Progenitor cell of endocrine pancreas (in vitro differentiated cells): Measurements from ENCODE around the gene FOXF1. TPM values are rescaled to one million over a fixed set of nuclear protein-coding genes. Genes with fewer than 3 reads are reported as not detected.

ENCODE experiments used
- DNase-seq: peaks from one replicate; pipeline ENCODE4 v3.0.0; 2021; ENCODE audit warnings: low spot score; ENCODE audit not compliant: unreplicated experiment
- H3K27ac Mint-ChIP-seq: 2 replicates; pipeline ENCODE4 v1.8.0; 2021; ENCODE audit warnings: mild to moderate bottlenecking, moderate library complexity, mixed read lengths
- H3K27me3 Mint-ChIP-seq: 2 replicates; pipeline ENCODE4 v1.8.0; 2021; ENCODE audit warnings: mixed read lengths
- H3K36me3 Mint-ChIP-seq: 2 replicates; pipeline ENCODE4 v1.8.0; 2022; ENCODE audit warnings: mixed read lengths; ENCODE audit not compliant: insufficient read depth
- H3K4me1 Mint-ChIP-seq: 2 replicates; pipeline ENCODE4 v1.8.0; 2021; ENCODE audit warnings: low read depth, mixed read lengths
- H3K4me3 Mint-ChIP-seq: 2 replicates; pipeline ENCODE4 v1.8.0; 2021; ENCODE audit warnings: low read depth, mild to moderate bottlenecking, moderate library complexity, mixed read lengths
- H3K9me3 Mint-ChIP-seq: 2 replicates; pipeline ENCODE4 v1.8.0; 2021; ENCODE audit warnings: low read depth, mixed read lengths
- total RNA-seq: library from RNA; stranded (reverse); gene quantifications from 2 replicates; pipeline ENCODE4 v1.2.1, GENCODE V29; 2021
- TF ChIP-seq, protein P1 (sequence below): fragments of 200-600 bp; sonication (generic); IDR thresholded peaks from one replicate; pipeline ENCODE4 v1.5.0; 2021; ENCODE audit warnings: antibody characterized with exemption, mild to moderate bottlenecking; ENCODE audit not compliant: unreplicated experiment

FOXF1 gene
- total RNA-seq, 1 donor from 2014 or later = not detected

DNA sequence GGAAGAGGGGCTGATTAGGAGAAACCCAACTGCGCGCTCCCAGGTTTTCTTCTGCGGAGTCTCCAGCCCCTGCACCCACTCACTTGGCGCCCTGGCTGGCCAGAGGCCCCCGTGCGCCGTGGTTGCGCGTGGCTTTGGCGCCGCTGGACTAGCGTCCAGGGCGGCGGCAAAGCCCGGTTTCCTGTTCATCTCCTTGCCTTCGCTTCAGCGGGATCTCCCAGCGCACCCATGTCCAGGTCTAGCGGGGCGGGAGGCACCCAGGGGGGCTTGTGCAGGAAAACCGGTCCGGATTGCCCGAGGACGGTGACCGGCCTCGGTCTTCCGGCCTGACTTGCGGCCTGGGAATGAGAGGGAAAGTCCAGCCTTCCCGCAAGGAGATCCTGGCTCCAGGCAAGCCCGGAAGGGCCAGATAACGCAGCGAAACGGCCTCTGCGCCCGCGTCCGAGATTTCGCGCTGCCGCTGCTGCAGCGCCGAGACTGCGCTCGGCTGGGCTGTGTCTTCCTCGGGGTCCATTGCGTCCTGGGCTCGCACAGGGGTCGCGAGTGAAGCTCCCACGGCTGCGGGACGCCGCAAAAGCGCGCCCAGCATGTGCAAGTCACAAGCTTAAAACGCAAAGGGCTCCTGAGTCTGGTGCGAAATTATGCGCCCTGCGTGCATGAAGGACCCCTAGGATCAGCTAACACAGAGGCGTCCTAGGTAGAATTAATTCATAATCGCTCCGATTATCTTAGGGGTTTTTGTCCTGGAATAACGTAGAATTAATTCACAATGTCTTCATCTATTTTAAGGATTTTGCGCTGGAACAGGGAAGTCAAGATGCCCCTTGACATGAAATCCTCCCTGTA is 5.7 kb downstream of the FOXF1 start:
- Mint-ChIP-seq H3K4me3 (no peak overlapping the region), H3K4me1 (no peaks in the 10 kb centered on the region)

DNA sequence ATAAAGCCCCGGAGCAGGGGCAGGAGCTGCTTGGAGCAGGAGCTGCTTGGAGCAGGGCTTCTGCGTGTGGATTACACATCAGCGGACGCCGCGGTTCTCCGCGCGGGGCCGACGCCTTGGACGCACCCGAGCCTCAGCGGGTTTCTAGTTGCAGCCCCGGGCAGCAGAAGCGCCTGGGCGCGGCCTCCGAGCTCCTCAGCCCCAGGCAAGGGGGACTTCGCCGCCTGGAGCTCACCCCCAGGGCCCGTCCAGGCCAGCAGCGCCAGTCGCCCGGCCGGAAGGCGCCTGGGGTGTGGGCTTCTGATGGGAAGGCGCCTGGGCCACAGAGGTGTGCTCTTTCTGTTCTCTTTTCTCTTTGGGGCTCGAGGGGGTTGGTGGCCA is 6.3 kb downstream of the FOXF1 start:
- DNase-seq = no peak
- no peak overlapping the region for H3K27ac Mint-ChIP-seq
- H3K27me3 Mint-ChIP-seq = peaks cover 90% of the 10 kb centered on the region

More for the DNA sequence above, 5.7 kb downstream of the FOXF1 start:
- H3K9me3 Mint-ChIP-seq = no peaks in the 10 kb centered on the region
- H3K27ac Mint-ChIP-seq = no peak overlapping the region
- H3K27me3 Mint-ChIP-seq = peaks cover 87% of the 10 kb centered on the region
- no peaks in the 10 kb centered on the region for H3K36me3 Mint-ChIP-seq
- DNase-seq = no peak
- TF ChIP-seq, protein P1, sequence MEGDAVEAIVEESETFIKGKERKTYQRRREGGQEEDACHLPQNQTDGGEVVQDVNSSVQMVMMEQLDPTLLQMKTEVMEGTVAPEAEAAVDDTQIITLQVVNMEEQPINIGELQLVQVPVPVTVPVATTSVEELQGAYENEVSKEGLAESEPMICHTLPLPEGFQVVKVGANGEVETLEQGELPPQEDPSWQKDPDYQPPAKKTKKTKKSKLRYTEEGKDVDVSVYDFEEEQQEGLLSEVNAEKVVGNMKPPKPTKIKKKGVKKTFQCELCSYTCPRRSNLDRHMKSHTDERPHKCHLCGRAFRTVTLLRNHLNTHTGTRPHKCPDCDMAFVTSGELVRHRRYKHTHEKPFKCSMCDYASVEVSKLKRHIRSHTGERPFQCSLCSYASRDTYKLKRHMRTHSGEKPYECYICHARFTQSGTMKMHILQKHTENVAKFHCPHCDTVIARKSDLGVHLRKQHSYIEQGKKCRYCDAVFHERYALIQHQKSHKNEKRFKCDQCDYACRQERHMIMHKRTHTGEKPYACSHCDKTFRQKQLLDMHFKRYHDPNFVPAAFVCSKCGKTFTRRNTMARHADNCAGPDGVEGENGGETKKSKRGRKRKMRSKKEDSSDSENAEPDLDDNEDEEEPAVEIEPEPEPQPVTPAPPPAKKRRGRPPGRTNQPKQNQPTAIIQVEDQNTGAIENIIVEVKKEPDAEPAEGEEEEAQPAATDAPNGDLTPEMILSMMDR = no peak

DNA sequence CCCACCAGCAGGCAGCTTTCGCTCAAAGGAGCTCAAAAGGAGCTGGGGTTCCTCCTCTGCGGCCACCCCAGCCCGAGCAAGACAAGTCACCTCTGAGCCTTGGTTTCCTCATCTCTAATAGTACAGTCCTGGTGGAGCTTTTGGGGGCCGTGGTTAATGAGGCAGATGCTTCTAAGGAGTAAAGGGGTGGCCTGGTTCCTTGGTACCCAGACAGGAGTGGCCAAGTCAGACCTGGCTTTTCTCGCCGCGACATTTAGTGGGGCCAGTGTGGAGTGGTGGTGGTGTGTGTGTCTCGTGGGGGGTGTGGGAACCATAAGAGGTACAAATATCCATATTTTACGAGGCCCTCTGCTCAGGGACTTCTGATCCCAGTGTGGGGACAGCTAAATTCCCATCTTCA is 6.7 kb downstream of the FOXF1 start:
- H3K4me3 Mint-ChIP-seq = no peak overlapping the region
- no peaks in the 10 kb centered on the region for H3K36me3 Mint-ChIP-seq
- peaks cover 91% of the 10 kb centered on the region for H3K27me3 Mint-ChIP-seq
- H3K27ac Mint-ChIP-seq = no peak overlapping the region
- no peak for DNase-seq
- H3K9me3 Mint-ChIP-seq = no peaks in the 10 kb centered on the region
- TF ChIP-seq, protein P1 = no peak
- H3K4me1 Mint-ChIP-seq = no peaks in the 10 kb centered on the region

More for the DNA sequence above, 6.3 kb downstream of the FOXF1 start:
- Mint-ChIP-seq H3K36me3 (no peaks in the 10 kb centered on the region), H3K4me1 (no peaks in the 10 kb centered on the region), H3K9me3 (no peaks in the 10 kb centered on the region), H3K4me3 (no peak overlapping the region)
- TF ChIP-seq, protein P1 = no peak

DNA sequence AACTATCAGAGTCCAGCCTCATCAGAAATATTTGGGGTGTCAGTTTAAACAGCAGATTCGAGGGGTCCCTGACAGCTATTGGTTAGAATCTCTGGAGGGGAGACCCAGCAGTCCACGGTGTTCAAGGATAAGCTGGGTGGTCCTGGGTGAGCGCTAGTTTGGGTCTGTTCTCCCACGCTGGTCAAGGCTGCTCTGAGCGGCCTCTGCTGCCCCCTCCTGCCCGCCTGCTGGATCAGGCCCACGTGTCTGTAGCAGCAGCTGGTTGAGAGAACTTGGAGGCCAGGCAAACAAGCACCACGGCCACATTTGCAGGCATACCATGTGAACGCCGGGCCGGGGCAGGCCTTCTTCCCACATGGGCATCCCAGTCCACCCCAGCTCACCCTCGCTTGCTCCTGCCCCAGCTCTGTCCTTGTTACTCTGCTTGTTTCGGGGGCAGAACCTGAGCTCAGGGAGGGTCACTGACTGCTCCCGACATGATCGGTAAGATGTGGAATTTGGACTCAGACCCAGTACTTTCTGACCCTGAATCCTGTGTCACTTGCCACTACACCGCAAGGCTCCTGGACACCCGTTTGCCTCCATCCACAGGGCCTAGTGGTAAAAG is 7.4 kb downstream of the FOXF1 start:
- peak; percentile 56 for DNase-seq
- H3K9me3 Mint-ChIP-seq = no peaks in the 10 kb centered on the region
- H3K36me3 Mint-ChIP-seq = no peaks in the 10 kb centered on the region
- no peak overlapping the region for H3K27ac Mint-ChIP-seq
- H3K4me3 Mint-ChIP-seq = no peak overlapping the region
- TF ChIP-seq, protein P1 = peak; percentile 81
- no peaks in the 10 kb centered on the region for H3K4me1 Mint-ChIP-seq
- peaks cover 90% of the 10 kb centered on the region for H3K27me3 Mint-ChIP-seq

DNA sequence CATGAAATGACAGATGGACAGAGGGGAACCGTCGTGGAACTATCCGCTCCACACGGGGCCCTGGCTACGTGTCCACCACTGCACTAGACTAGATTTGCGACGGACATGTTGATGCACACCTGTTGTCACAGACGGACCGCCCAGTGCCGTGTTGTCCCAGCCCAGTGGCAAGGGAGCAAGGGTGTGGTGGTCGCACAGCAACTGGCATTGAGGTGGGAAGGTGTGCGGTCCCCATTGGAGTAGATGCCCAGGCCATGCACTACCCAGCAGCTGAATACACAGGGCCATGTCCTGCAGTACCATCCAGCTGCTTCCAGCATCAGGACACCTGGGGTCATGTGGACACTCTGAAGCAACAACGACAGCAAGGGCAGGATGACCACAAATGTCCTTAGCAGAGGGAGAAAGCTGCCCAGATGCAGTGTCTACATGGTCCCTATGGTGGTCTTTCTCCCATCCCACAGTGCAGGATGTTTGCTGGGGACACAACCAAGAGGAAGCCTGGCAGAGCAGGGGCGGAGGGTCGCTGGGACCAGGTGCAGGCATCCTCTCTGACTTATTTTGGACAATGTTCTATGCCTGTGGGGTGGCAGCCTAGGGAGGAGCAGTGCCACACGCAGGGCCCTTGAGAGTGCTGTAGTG is 8.8 kb downstream of the FOXF1 start:
- no peaks in the 10 kb centered on the region for H3K36me3 Mint-ChIP-seq
- peaks cover 84% of the 10 kb centered on the region for H3K27me3 Mint-ChIP-seq
- H3K27ac Mint-ChIP-seq = no peak overlapping the region
- DNase-seq = no peak
- peaks cover 2% of the 10 kb centered on the region for H3K4me1 Mint-ChIP-seq
- TF ChIP-seq, protein P1 = no peak
- no peak overlapping the region for H3K4me3 Mint-ChIP-seq
- H3K9me3 Mint-ChIP-seq = no peaks in the 10 kb centered on the region
